DND-41 (cell line): ENCODE measurements around the gene TF.

ENCODE experiments used
- ATAC-seq: fragments of 200-7000 bp; cut with Tn5 transposase; 3 replicates; pipeline ENCODE4 v1.9.1; 2021; ENCODE audit warnings: low read depth; ENCODE audit not compliant: insufficient read depth
- DNase-seq: peaks from one replicate; pipeline ENCODE4 v3.0.0-alpha.2; 2020
- H2AFZ ChIP-seq: 2 replicates; pipeline ENCODE4 v1.6.0; 2012; ENCODE audit warnings: low read depth, low read length
- H3K27ac ChIP-seq: 2 replicates; pipeline ENCODE4 v1.5.1; 2012; ENCODE audit warnings: low read length, inconsistent platforms
- H3K27me3 ChIP-seq: fragments of 200-600 bp; sonication (generic); 2 replicates; pipeline ENCODE4 v1.6.0; 2012; ENCODE audit warnings: low read length, mild to moderate bottlenecking, inconsistent platforms; ENCODE audit not compliant: insufficient read depth, poor library complexity
- H3K36me3 ChIP-seq: 2 replicates; pipeline ENCODE4 v1.5.1; 2012; ENCODE audit warnings: low read length, inconsistent platforms; ENCODE audit not compliant: insufficient read depth
- H3K4me1 ChIP-seq: 2 replicates; pipeline ENCODE4 v1.5.1; 2012; ENCODE audit warnings: mild to moderate bottlenecking, low read length; ENCODE audit not compliant: insufficient read depth
- H3K4me2 ChIP-seq: 2 replicates; pipeline ENCODE4 v1.6.0; 2012; ENCODE audit warnings: mild to moderate bottlenecking, moderate library complexity, low read length, inconsistent platforms; ENCODE audit not compliant: insufficient read depth
- H3K4me3 ChIP-seq, 2 experiments: fragments of 200-600 bp in 1 of 2; shearing (Covaris generic) in 1 of 2; 2 replicates each; pipeline ENCODE4 v1.5.1; 2012 to 2016; ENCODE audit warnings: inconsistent platforms in 2 of 2, low read length in 2 of 2, mild to moderate bottlenecking in 2 of 2, low read depth in 1 of 2, moderate library complexity in 1 of 2
- H3K79me2 ChIP-seq: 2 replicates; pipeline ENCODE4 v1.6.0; 2012; ENCODE audit warnings: low read length, inconsistent platforms; ENCODE audit not compliant: insufficient read depth
- H3K9ac ChIP-seq: 2 replicates; pipeline ENCODE4 v1.6.0; 2012; ENCODE audit warnings: low read depth, mild to moderate bottlenecking, inconsistent platforms, low read length, moderate library complexity
- H3K9me3 ChIP-seq: 2 replicates; pipeline ENCODE4 v1.5.1; 2012; ENCODE audit warnings: low read length, moderate library complexity, mild to moderate bottlenecking, inconsistent platforms; ENCODE audit not compliant: insufficient read depth, severe bottlenecking
- H4K20me1 ChIP-seq: 2 replicates; pipeline ENCODE4 v1.6.0; 2012; ENCODE audit warnings: low read length; ENCODE audit not compliant: insufficient read depth
- EZH2 ChIP-seq: IDR thresholded peaks from 3 replicates; pipeline ENCODE4 v1.6.1; 2012; ENCODE audit warnings: borderline replicate concordance, low read depth, mild to moderate bottlenecking, moderate library complexity, low read length, inconsistent platforms; ENCODE audit not compliant: severe bottlenecking
- TF ChIP-seq, protein P1 (sequence below): IDR thresholded peaks from 2 replicates; pipeline ENCODE4 v1.5.1; 2012; ENCODE audit warnings: borderline replicate concordance, low read length, moderate library complexity, mild to moderate bottlenecking; ENCODE audit not compliant: poor library complexity, severe bottlenecking; ENCODE audit errors: extremely low read depth

Gene TF

DNA sequence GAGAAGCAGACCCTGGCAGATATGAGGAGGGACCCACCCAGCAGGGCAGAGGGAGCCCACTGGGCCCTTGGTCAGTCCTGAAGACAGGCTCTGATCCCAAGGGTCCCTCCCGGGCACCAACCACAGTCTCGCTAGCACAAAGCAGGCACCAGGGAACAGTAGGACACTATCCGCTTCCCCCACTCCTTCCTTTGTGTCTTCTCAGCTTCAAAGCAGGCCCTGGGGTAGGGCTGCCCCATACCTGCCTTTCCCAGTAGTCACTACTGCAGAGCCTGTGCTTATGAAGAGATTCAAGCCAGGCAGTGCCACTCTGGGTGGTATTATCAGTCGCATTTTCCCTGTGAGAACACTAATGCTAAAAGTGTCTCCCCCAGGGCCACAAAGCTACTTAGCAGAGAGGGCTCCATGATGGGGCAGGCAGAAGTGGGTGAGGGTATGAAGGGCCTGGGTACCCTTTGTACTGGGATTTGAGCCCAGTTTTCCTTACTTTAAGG lies 92.2 kb downstream of the TF start:
- H4K20me1 ChIP-seq, result no peaks in the 10 kb centered on the region
- DNase-seq (no peak), ATAC-seq (no peak)
- H3K79me2 ChIP-seq, result no peaks in the 10 kb centered on the region
- H3K9me3 ChIP-seq, result no peaks in the 10 kb centered on the region
- no peak overlapping the region for H3K9ac ChIP-seq
- H2AFZ ChIP-seq, result no peak overlapping the region
- peaks cover 3% of the 10 kb centered on the region for H3K27me3 ChIP-seq
- no peak for TF ChIP-seq EZH2
- TF ChIP-seq, protein P1, sequence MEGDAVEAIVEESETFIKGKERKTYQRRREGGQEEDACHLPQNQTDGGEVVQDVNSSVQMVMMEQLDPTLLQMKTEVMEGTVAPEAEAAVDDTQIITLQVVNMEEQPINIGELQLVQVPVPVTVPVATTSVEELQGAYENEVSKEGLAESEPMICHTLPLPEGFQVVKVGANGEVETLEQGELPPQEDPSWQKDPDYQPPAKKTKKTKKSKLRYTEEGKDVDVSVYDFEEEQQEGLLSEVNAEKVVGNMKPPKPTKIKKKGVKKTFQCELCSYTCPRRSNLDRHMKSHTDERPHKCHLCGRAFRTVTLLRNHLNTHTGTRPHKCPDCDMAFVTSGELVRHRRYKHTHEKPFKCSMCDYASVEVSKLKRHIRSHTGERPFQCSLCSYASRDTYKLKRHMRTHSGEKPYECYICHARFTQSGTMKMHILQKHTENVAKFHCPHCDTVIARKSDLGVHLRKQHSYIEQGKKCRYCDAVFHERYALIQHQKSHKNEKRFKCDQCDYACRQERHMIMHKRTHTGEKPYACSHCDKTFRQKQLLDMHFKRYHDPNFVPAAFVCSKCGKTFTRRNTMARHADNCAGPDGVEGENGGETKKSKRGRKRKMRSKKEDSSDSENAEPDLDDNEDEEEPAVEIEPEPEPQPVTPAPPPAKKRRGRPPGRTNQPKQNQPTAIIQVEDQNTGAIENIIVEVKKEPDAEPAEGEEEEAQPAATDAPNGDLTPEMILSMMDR, result no peak
- no peak overlapping the region for H3K27ac ChIP-seq
- H3K4me2 ChIP-seq, result no peak overlapping the region
- H3K4me3 ChIP-seq, result no peak overlapping the region
- no peaks in the 10 kb centered on the region for H3K4me1 ChIP-seq
- no peaks in the 10 kb centered on the region for H3K36me3 ChIP-seq

DNA sequence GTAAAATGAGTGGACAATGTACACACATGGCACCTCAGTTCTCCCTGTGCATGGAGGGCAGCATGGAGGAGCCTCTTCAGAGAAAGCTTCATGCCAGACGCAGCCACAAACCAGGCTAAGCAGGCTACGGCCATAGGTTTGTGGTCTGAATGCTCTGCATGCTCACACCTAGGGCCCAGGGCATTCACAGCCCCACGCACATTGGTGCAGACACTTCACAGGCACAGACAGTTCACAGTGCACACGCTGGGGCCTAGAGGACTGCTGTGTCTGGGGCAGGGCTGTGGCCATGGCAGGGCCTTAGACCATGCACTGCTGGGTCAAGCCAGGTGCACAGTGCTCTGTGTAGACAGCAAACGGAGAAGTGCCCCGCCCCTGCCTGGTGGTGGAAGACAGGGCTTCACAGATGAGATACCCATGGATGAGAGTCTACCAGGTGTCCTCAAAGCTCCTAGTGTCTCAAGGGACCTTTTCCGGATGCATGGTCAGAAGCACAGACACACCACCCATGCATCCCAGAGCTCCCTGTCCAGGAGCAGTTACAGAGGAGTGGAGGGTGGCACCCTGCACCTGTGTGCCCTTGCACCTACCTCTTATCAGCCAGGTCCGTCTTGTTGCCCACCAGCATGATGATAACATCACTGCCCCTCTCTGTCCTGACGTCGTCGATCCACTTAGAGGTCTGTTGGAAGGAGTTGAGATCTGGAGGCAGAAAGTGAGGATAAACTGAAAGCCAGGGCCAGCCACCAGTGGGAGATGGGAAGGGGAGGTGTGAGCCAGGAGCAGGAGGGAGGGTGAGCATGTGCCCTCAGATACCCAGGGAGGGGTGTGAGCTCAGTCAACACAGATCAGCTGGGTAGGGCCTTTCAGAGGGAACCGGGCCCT lies 93.0 kb downstream of the TF start:
- H3K9me3 ChIP-seq, result no peaks in the 10 kb centered on the region
- H3K4me1 ChIP-seq, result no peaks in the 10 kb centered on the region
- H3K27ac ChIP-seq, result no peak overlapping the region
- H3K4me3 ChIP-seq, result no peak overlapping the region
- H3K79me2 ChIP-seq, result no peaks in the 10 kb centered on the region
- H4K20me1 ChIP-seq, result no peaks in the 10 kb centered on the region
- ATAC-seq (no peak), DNase-seq (no peak)
- H2AFZ ChIP-seq, result no peak overlapping the region
- peaks cover 3% of the 10 kb centered on the region for H3K27me3 ChIP-seq
- H3K36me3 ChIP-seq, result no peaks in the 10 kb centered on the region
- no peak for TF ChIP-seq EZH2
- TF ChIP-seq, protein P1, result no peak
- H3K4me2 ChIP-seq, result no peak overlapping the region
- H3K9ac ChIP-seq, result no peak overlapping the region

- Histone ChIP-seq H4K20me1 (no peaks in the 10 kb centered on the region), H3K27ac (no peak overlapping the region), H3K27me3 (peaks cover 3% of the 10 kb centered on the region), H3K9ac (no peak overlapping the region), H3K4me1 (no peaks in the 10 kb centered on the region), H3K79me2 (no peaks in the 10 kb centered on the region), H3K9me3 (no peaks in the 10 kb centered on the region), H3K4me3 (no peak overlapping the region), H2AFZ (no peak overlapping the region), H3K36me3 (no peaks in the 10 kb centered on the region), H3K4me2 (no peak overlapping the region)
- no peak for ATAC-seq
- DNase-seq, result no peak
- TF ChIP-seq, protein P1, result no peak
- no peak for TF ChIP-seq EZH2
These were observed 94.0 kb downstream of the TF start for GRCh38 chr3:133840055-133840737.
